Activated CD4-positive, alpha-beta T cell treated with anti-CD3 and anti-CD28 coated beads, Interleukin-2, amount 10 ng/mL, durations not matched to agents 24 days and 14 days (primary cell): ENCODE results near the gene OR14C36. TPM values are rescaled to one million over a fixed set of nuclear protein-coding genes. Genes with fewer than 3 reads are reported as not detected.
"Not testable (repeated sequence)": the region's sequence is repeated elsewhere in the genome, so short reads cannot be mapped to it uniquely, and the experiment has no call there.

Experiments used
- DNase-seq: peaks from one replicate; pipeline ENCODE4 v3.0.0; 2022
- H3K27ac Mint-ChIP-seq: one replicate; pipeline ENCODE4 v1.8.0; 2022; ENCODE audit warnings: mild to moderate bottlenecking, mixed read lengths
- H3K27me3 Mint-ChIP-seq: one replicate; pipeline ENCODE4 v1.8.0; 2022; ENCODE audit warnings: mixed read lengths
- H3K36me3 Mint-ChIP-seq: one replicate; pipeline ENCODE4 v1.8.0; 2022; ENCODE audit warnings: low read depth, mild to moderate bottlenecking, mixed read lengths
- H3K4me1 Mint-ChIP-seq: one replicate; pipeline ENCODE4 v1.8.0; 2021; ENCODE audit warnings: mixed read lengths
- H3K4me3 Mint-ChIP-seq: one replicate; pipeline ENCODE4 v1.8.0; 2022; ENCODE audit warnings: mild to moderate bottlenecking, moderate library complexity, mixed read lengths
- H3K9me3 Mint-ChIP-seq: one replicate; pipeline ENCODE4 v1.8.0; 2021; ENCODE audit warnings: mixed read lengths
- intact Hi-C: fragments of 100-400 bp; cut with micrococcal nuclease; formaldehyde crosslinking; loops from one replicate; pipeline ENCODE4 v1.15.1; 2023
- total RNA-seq: library from RNA; stranded (reverse); gene quantifications from 2 replicates; pipeline ENCODE4 v1.2.3, GENCODE V29; 2022

Gene OR14C36, protein sequence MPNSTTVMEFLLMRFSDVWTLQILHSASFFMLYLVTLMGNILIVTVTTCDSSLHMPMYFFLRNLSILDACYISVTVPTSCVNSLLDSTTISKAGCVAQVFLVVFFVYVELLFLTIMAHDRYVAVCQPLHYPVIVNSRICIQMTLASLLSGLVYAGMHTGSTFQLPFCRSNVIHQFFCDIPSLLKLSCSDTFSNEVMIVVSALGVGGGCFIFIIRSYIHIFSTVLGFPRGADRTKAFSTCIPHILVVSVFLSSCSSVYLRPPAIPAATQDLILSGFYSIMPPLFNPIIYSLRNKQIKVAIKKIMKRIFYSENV
- total RNA-seq, result not detected in 2 replicates

DNA sequence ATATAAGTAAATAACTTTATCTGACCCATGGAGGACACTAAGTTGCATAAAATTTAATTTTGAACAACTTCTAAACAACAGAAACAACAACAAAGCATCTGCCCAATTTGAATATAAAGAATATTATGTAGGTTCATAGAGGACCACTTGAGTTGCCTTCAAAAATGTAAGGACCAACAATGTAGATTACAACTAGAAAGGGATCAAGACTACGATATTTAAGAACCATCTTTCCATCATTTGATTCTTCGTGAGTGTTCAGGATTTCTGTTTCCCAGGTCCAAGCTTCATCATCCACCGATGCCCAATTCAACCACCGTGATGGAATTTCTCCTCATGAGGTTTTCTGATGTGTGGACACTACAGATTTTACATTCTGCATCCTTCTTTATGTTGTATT lies at the start of gene OR14C36:
OR14C36 (plus strand) TSS at position 301 of the 400 bp plus-strand sequence; CDS start at position 301, 0 bp downstream.
- no peak for DNase-seq
- no peaks in the 10 kb centered on the region for H3K9me3 Mint-ChIP-seq
- H3K27ac Mint-ChIP-seq, result no peak within 1 kb of the TSS
- no peaks in the 10 kb centered on the region for H3K36me3 Mint-ChIP-seq
- H3K4me1 Mint-ChIP-seq, result no peaks in the 10 kb centered on the region
- H3K27me3 Mint-ChIP-seq, result no peaks in the 10 kb centered on the region
- intact Hi-C loops, result no loop called here
- no peak within 1 kb of the TSS for H3K4me3 Mint-ChIP-seq

DNA sequence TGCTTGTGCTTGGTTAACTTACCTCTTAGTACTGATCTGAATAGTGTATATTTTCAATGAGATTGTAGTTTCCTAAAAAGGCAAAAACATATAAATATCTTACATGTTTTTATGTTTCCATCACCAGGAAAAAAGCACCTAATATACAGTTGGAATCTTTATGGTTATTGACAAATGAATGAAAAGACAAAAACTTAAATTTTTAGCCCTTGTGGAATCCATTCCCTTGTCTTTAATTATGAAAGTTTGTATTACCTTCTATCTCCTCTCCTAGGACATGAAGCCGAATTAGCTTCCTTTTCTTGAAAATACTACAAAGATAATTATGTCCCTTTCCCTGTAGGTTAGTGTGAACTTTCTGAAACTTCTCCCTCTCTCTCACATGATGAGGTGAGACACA lies 45.3 kb upstream of the OR14C36 start, which contains the start of gene OR2T12:
OR2T12 (minus strand) TSS at position 101 of the 400 bp plus-strand sequence. CDS start 7,846 bp downstream, outside the sequence.
- Mint-ChIP-seq H3K36me3 (no peaks in the 10 kb centered on the region), H3K27me3 (no peaks in the 10 kb centered on the region)

DNA sequence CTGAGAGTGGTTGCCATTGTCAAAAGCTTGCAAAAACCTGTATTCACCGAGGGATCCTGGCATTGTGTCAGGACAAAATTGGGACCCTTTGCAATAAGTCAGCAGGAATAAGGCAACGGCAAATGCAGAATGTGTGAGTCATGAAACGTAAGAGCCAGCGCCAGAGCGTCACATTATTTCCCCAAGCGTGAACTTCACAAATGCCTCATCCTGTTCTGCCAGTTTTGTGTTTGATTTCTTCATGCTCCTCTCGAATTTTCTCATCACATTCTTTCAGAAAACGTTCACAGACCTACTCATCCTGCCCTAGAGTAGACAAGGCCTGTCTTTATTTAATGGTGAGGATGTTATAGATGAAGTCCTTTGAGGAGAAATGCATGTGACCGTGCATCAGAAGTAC lies 42.9 kb upstream of the OR14C36 start:
- H3K9me3 Mint-ChIP-seq, H3K4me1 Mint-ChIP-seq, intact Hi-C loops, H3K27me3 Mint-ChIP-seq, H3K36me3 Mint-ChIP-seq, DNase-seq, H3K27ac Mint-ChIP-seq, H3K4me3 Mint-ChIP-seq: not testable (repeated sequence)

More for the DNA sequence above, 45.3 kb upstream of the OR14C36 start, which contains the start of gene OR2T12:
- Mint-ChIP-seq H3K27ac (no peak within 1 kb of the TSS), H3K9me3 (no peaks in the 10 kb centered on the region), H3K4me3 (no peak within 1 kb of the TSS), H3K4me1 (no peaks in the 10 kb centered on the region)
- intact Hi-C loops, result no loop called here
- DNase-seq, result no peak

DNA sequence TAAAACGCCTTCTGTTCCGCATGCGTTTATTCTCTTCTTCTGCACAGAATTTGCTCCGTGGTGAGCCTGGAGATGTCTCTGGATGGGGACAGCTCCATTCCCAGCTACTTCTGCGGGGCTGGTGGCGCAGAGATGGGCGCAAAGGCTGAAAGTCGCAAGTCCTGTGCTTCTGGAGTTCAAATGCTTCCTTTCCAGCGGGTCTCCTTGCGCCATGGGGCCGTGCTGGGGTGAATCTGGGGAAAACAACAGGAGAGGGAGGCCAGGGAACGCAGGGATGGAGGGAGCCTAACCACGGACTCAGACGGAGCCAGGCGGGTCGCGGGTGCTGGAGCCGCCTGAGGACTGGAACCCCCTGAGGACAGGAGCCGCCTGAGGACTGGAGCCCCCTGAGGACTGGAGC lies 42.5 kb upstream of the OR14C36 start:
- Mint-ChIP-seq H3K27ac (no peak overlapping the region), H3K4me1 (no peaks in the 10 kb centered on the region), H3K4me3 (no peak overlapping the region), H3K36me3 (no peaks in the 10 kb centered on the region), H3K9me3 (no peaks in the 10 kb centered on the region), H3K27me3 (no peaks in the 10 kb centered on the region)
- DNase-seq, result no peak
- intact Hi-C loops, result no loop called here

DNA sequence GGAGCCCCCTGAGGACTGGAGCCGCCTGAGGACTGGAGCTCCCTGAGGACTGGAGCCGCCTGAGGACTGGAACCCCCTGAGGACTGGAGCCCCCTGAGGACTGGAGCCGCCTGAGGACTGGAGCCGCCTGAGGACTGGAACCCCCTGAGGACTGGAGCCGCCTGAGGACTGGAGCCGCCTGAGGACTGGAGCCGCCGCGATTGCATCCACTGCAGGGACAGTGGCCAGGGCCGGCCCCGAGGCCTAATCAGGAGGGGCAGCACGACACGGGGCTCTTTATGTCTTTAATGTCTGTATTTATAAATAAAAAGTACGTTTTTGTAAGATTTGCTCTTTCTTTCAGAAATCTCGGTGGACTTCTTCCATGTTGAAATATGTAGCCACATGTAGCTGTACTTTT lies 41.8 kb upstream of the OR14C36 start:
- intact Hi-C loops, H3K27me3 Mint-ChIP-seq, H3K9me3 Mint-ChIP-seq, H3K4me1 Mint-ChIP-seq, H3K4me3 Mint-ChIP-seq, H3K36me3 Mint-ChIP-seq, H3K27ac Mint-ChIP-seq, DNase-seq: not testable (repeated sequence)

DNA sequence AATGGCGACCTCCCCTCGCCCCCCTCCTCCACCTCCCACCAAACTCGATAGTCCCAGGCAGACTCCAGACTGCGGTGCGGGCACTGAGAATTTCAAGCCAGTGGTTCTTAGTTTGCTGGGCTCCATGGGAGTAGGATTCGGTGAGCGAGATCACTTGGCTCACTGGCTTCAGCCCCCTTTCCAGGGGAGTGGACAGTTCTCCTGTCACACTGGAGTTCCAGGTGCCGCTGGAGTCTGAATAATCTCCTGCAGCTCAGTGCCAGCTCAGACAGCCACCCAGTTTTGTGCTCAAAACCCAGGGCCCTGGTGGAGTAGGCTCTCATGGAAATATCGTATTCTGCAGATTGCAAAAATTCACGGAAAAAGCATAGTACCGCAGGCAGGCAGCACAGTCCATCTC lies 31.8 kb upstream of the OR14C36 start:
- H3K27me3 Mint-ChIP-seq, result no peaks in the 10 kb centered on the region
- no peak overlapping the region for H3K4me3 Mint-ChIP-seq
- no peak for DNase-seq
- peaks cover 15% of the 10 kb centered on the region for H3K9me3 Mint-ChIP-seq
- intact Hi-C loops, result no loop called here
- H3K27ac Mint-ChIP-seq, result no peak overlapping the region
- H3K4me1 Mint-ChIP-seq, result no peaks in the 10 kb centered on the region
- H3K36me3 Mint-ChIP-seq, result no peaks in the 10 kb centered on the region

DNA sequence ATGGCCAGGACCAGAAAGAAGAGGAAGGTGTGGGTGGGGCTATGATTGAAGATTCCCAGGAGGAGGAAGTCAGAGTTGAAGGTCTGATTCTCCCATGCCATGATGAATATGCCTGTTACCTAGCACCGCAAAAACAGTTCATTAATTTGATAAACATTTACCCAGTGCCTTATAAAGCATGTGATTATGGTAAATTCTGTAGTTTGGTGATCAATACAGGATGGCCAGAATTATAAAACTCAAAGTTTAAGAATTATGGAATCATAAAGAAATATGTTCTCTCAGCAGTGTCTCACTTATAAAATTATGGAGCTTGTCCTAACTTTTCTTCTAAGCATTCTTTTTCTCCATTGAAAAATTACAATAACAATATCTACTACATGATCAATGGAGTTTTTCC lies 24.1 kb upstream of the OR14C36 start, which contains the start of gene OR2M7:
OR2M7 (minus strand) TSS at position 101 of the 400 bp plus-strand sequence; CDS start at position 101, 0 bp downstream.
- H3K9me3 Mint-ChIP-seq, result no peaks in the 10 kb centered on the region

DNA sequence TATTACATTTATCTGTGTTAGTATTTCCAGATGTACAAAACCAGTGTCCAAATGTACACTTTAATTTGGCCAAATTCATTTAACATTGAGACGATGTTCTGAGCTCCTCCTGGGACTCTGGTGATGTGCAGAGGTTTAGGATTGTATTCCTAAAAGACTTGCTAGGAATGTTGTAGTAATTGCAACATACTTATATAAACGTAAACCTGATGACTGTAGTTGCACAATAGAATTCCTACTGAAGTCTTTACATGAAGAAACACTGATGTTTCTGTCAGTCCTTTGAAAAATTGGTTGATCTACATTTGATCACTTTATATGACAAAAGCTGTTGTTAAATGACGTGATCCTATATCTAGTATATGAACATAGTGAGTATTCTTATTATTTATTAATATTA lies 5.1 kb upstream of the OR14C36 start:
- intact Hi-C loops, result no loop called here
- Mint-ChIP-seq H3K27me3 (no peaks in the 10 kb centered on the region), H3K4me3 (no peak overlapping the region), H3K36me3 (no peaks in the 10 kb centered on the region), H3K9me3 (no peaks in the 10 kb centered on the region), H3K4me1 (no peaks in the 10 kb centered on the region), H3K27ac (no peak overlapping the region)
- DNase-seq, result no peak

More for the DNA sequence above, 24.1 kb upstream of the OR14C36 start, which contains the start of gene OR2M7:
- Mint-ChIP-seq H3K27me3 (no peaks in the 10 kb centered on the region), H3K36me3 (no peaks in the 10 kb centered on the region), H3K4me1 (no peaks in the 10 kb centered on the region), H3K27ac (no peak within 1 kb of the TSS), H3K4me3 (no peak within 1 kb of the TSS)
- intact Hi-C loops, result no loop called here
- no peak for DNase-seq

DNA sequence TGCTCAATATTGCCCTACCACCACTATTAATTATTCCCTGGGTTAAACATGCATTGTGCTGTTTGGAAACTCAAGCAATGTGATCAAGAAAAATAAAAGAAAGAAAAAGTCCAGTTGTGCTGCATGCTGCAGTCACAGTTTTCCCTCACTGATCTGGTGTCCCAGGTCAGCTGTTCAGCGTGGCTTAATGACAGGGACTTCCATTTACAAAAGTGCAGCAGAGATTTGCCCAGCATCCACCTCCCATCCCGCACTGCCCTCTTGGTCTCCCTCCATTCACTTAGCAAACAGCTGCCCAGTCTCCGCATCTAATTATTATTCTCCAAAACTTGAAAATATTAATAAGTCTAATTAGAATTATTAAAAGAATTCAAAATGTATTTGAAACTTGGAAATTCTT lies 10.8 kb downstream of the OR14C36 start:
- H3K36me3 Mint-ChIP-seq, result no peaks in the 10 kb centered on the region
- H3K27me3 Mint-ChIP-seq, result no peaks in the 10 kb centered on the region
- no peak overlapping the region for H3K4me3 Mint-ChIP-seq
- intact Hi-C loops, result no loop called here
- no peak overlapping the region for H3K27ac Mint-ChIP-seq
- DNase-seq, result no peak
- no peaks in the 10 kb centered on the region for H3K4me1 Mint-ChIP-seq
- H3K9me3 Mint-ChIP-seq, result no peaks in the 10 kb centered on the region

DNA sequence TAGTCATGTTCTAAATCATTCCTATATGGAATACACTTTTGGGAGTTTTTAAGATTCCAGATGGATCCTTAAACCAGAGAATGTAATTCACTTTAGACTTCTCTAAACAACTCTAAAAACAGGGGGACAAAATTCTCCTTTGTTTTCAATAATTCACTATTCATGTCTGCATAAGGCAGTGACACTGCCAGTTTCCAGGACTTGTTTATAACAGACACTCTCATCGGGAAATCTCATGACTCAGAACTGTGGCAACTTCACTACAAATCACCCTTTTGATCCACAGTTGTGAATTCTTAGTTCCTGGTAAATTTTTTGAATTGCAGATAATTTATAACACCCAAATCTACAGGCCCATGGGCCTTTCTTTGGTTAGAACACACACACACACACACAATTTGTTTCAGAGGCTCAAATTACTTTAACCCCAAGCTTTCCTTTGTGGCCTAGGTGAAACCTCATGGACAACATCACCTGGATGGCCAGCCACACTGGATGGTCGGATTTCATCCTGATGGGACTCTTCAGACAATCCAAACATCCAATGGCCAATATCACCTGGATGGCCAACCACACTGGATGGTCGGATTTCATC lies 12.6 kb downstream of the OR14C36 start, which contains the start of gene OR2T4:
OR2T4 (plus strand) TSS at position 545 of the 595 bp plus-strand sequence; CDS start at position 545, 0 bp downstream.
- Mint-ChIP-seq H3K27ac (no peak within 1 kb of the TSS), H3K27me3 (no peaks in the 10 kb centered on the region), H3K4me3 (no peak within 1 kb of the TSS), H3K36me3 (no peaks in the 10 kb centered on the region), H3K9me3 (no peaks in the 10 kb centered on the region), H3K4me1 (no peaks in the 10 kb centered on the region)
- intact Hi-C loops, result no loop called here
- DNase-seq, result no peak

DNA sequence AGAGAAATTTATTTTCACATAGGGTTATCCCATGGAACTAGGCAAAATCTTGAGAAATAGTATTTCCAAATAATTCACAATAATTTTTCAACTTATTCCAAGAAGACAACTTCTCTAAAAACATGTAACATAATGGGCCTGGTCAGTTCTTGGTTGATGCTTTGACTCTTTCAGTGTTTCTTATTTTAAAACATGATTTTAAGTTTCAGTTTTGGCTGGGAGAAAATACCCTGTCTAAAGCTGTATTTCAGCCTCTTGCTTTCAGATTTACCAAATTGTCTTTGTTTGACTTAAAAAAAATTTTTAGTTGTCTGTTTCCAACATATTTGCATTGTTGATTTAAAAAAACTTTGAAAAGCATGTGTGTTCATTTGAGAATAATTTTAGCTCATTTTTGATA lies 18.0 kb downstream of the OR14C36 start:
- H3K27me3 Mint-ChIP-seq, result no peaks in the 10 kb centered on the region
- H3K36me3 Mint-ChIP-seq, result no peaks in the 10 kb centered on the region

DNA sequence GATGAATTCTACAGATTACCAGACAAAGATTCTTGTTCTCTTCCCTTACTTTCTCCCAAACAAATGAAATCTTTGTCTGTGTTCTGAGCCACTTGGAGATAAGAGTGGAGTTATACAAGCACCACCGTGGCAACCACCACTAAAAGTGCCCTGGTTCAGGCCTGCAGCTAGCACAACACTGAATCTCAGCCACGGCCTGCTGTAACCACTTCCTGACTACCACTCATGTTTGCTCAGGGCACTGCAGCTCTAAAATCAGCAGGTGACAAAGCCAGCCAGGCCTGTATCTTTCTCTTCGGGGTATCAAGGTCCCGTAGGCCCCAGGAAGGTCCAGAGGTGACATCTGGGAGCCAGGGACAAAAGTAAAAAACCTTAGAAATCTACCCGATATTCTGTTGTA lies 23.8 kb downstream of the OR14C36 start:
- Mint-ChIP-seq H3K9me3 (no peaks in the 10 kb centered on the region), H3K36me3 (no peaks in the 10 kb centered on the region), H3K4me1 (no peaks in the 10 kb centered on the region), H3K27me3 (no peaks in the 10 kb centered on the region), H3K27ac (no peak overlapping the region), H3K4me3 (no peak overlapping the region)
- DNase-seq, result no peak
- intact Hi-C loops, result no loop called here

More for the DNA sequence above, 18.0 kb downstream of the OR14C36 start:
- Mint-ChIP-seq H3K4me1 (no peaks in the 10 kb centered on the region), H3K9me3 (no peaks in the 10 kb centered on the region), H3K27ac (no peak overlapping the region), H3K4me3 (no peak overlapping the region)
- intact Hi-C loops, result no loop called here
- no peak for DNase-seq

DNA sequence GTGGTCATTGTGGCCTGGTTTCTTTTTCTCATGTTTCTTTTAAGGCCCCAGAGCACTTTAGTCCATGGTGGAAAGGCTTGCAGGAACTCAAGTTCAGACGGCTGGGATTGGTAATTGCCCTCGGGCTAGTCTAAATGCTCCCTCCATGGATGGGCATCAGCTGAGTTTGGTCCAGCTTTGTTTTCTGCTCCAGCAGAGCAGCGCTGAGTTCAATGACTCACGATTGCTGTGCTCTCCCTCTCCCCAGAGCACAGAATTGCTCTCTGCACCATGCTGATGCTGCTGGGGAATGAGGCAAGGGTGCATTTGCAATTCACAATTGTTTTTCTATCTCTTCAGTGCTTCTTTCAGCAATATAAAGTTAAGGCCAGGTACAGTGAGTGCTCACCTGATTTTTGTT lies 25.2 kb downstream of the OR14C36 start:
- H3K36me3 Mint-ChIP-seq, result no peaks in the 10 kb centered on the region
- H3K4me1 Mint-ChIP-seq, result no peaks in the 10 kb centered on the region
- intact Hi-C loops, result no loop called here
- no peak for DNase-seq
- no peaks in the 10 kb centered on the region for H3K27me3 Mint-ChIP-seq
- H3K4me3 Mint-ChIP-seq, result no peak overlapping the region
- no peak overlapping the region for H3K27ac Mint-ChIP-seq
- H3K9me3 Mint-ChIP-seq, result no peaks in the 10 kb centered on the region

DNA sequence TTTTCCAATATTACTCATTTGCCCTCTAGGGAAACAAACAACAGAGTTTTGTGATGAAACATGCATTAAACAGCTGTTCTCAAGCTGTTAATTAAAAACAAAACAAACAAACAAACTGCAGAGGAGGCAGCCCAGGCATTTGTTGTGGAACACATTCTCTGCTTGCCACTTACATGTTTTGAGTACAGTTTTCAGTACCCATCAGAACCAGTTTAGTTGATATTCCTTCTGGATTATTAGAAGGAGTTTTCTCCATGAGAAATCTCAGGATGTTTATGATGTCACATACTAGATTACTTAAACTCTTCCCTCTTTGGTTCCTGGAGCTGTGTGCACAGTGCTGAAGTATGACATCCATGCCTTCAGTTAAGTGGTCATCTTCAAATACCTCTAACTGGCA lies 26.9 kb downstream of the OR14C36 start, which contains the start of gene OR2T6:
OR2T6 (plus strand) TSS at position 301 of the 400 bp plus-strand sequence. CDS start 11,863 bp downstream, outside the sequence.
- no peaks in the 10 kb centered on the region for H3K36me3 Mint-ChIP-seq
- H3K27me3 Mint-ChIP-seq, result no peaks in the 10 kb centered on the region
- intact Hi-C loops, result no loop called here
- no peak for DNase-seq
- H3K4me1 Mint-ChIP-seq, result no peaks in the 10 kb centered on the region
- H3K27ac Mint-ChIP-seq, result no peak within 1 kb of the TSS
- no peak within 1 kb of the TSS for H3K4me3 Mint-ChIP-seq
- no peaks in the 10 kb centered on the region for H3K9me3 Mint-ChIP-seq
